ENCODE data around the gene C19orf85. TPM values are rescaled to one million over a fixed set of nuclear protein-coding genes. Genes with fewer than 3 reads are reported as not detected.
A peak's percentile ranks its signal among the peaks of the same experiment; 100 is the strongest.

The C19orf85 gene
- total RNA-seq, 1 experiment from 2014 or later = not detected

DNA sequence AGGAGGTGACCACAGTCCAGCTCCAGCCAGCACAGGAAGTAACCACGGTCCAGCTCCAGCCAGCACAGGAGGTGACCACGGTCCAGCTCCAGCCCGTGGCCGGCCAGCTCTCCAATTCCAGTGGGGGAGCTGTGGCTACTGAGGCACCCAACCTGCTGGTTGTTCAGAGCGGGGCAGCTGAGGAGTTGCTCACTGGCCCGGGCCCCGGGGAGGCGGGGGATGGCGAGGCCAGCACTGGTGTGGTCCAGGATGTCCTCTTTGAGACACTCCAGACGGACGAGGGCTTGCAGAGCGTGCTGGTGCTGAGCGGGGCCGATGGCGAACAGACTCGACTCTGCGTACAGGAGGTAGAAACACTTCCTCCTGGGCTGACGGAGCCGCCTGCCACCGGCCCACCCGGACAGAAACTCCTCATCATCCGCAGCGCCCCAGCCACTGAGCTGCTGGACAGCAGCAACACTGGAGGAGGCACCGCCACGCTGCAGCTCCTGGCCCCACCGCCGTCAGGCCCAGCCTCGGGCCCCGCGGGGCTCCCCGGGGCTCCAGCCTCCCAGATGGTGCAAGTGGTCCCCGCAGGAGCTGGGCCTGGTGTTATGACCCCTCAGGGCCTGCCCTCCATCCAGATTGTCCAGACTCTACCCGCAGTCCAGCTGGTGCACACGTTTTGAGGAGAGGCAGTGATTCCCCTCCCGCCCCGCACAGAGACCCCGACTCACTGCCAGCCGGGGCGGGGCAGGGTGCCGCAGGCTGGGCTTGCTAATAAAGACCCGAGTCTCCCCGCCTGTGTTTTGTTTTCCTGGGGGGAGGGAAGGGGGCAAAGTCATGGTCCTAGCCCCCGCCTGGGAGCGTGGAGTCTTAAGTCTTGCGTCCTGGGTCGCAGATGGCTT is 19.4 kb upstream of the C19orf85 start:
- no peak for TF ChIP-seq SIN3A (IDR thresholded peaks at IDR 0.05; ENCODE audit: borderline replicate concordance, insufficient read depth, low read depth, low read length)
- no peak for TF ChIP-seq TCF7L2 (IDR thresholded peaks at IDR 0.05; ENCODE audit: low read depth, low read length)
- no peak for TF ChIP-seq POLR2AphosphoS5 (IDR thresholded peaks at IDR 0.05; ENCODE audit: low read depth, low read length)
- no peak for TF ChIP-seq REST (IDR thresholded peaks at IDR 0.05; ENCODE audit: insufficient read depth in 1 of 2, low read depth in 2 of 2, low read length in 1 of 2)
- no peak for TF ChIP-seq CTCF (IDR thresholded peaks at IDR 0.05)
- in situ Hi-C loops (cut with HindIII; ENCODE audit: low pct_unique_long_range_greater_than_20kb, low sequenced_read_pairs) (no loop called here), intact Hi-C loops (cut with micrococcal nuclease; ENCODE audit: unreplicated experiment) (no loop called here)
- Histone ChIP-seq H3K9me3 (ENCODE audit: control insufficient read depth, insufficient read depth, low read depth, low read length) (no peaks in the 10 kb centered on the region), H3K4me1 (ENCODE audit: control insufficient read depth, insufficient read depth, low read length) (peaks cover 50% of the 10 kb centered on the region), H3K27ac (ENCODE audit: low read length) (peak overlapping the region; percentile 94), H3K27me3 (ENCODE audit: control insufficient read depth, insufficient read depth, low read length) (no peaks in the 10 kb centered on the region), H3K36me3 (ENCODE audit: control insufficient read depth, insufficient read depth, low read length) (peaks cover 3% of the 10 kb centered on the region; the same call in 1 of the 2 replicates), H3K4me3 (ENCODE audit: low read depth in 2 of 2, low read length in 2 of 2) (peak overlapping the region; percentile 67 to 78)
- no TSS peak for BruUV-seq (replicated peaks)
- DNase-seq (ENCODE audit: low read depth, low spot score) = no peak
- POLR2A ChIA-PET = interaction anchor here (0.5 to 1.1 kb wide), 2 partner anchors 7 to 327 kb away, joined by 3 to 4 read pairs; partner anchors contain the start of gene ZNF628
- no peak for ATAC-seq
- CTCF ChIA-PET = interaction anchor here (0.6 to 0.7 kb wide), 2 partner anchors 338 to 868 kb away, joined by 3 read pairs; no protein-coding TSS in a partner anchor

- in situ Hi-C loops (cut with HindIII; ENCODE audit: low pct_unique_long_range_greater_than_20kb, low sequenced_read_pairs) (no loop called here), intact Hi-C loops (cut with micrococcal nuclease; ENCODE audit: unreplicated experiment) (no loop called here)
- H3K9me3 ChIP-seq (ENCODE audit: control insufficient read depth, insufficient read depth, low read depth, low read length) = no peaks in the 10 kb centered on the region
- ChIA-PET CTCF (no interaction called here), POLR2A (interaction anchor here (0.5 to 0.7 kb wide), 2 partner anchors 12 to 327 kb away, joined by 3 to 10 read pairs; no protein-coding TSS in a partner anchor)
- H3K4me1 ChIP-seq (ENCODE audit: control insufficient read depth, insufficient read depth, low read length) = peaks cover 46% of the 10 kb centered on the region
- no peak overlapping the region for H3K27ac ChIP-seq (ENCODE audit: low read length)
- H3K4me3 ChIP-seq (ENCODE audit: low read depth in 2 of 2, low read length in 2 of 2) = no peak overlapping the region
- peaks cover 3% of the 10 kb centered on the region; the same call in 1 of the 2 replicates for H3K36me3 ChIP-seq (ENCODE audit: control insufficient read depth, insufficient read depth, low read length)
- no TSS peak for BruUV-seq (replicated peaks)
- no peak for TF ChIP-seq REST (IDR thresholded peaks at IDR 0.05; ENCODE audit: insufficient read depth in 1 of 2, low read depth in 2 of 2, low read length in 1 of 2)
- no peak for TF ChIP-seq SIN3A (IDR thresholded peaks at IDR 0.05; ENCODE audit: borderline replicate concordance, insufficient read depth, low read depth, low read length)
- TF ChIP-seq POLR2AphosphoS5 (IDR thresholded peaks at IDR 0.05; ENCODE audit: low read depth, low read length) = no peak
- no peak for TF ChIP-seq CTCF (IDR thresholded peaks at IDR 0.05)
- no peak for TF ChIP-seq TCF7L2 (IDR thresholded peaks at IDR 0.05; ENCODE audit: low read depth, low read length)
- DNase-seq (ENCODE audit: low read depth, low spot score) (no peak), ATAC-seq (no peak)
- H3K27me3 ChIP-seq (ENCODE audit: control insufficient read depth, insufficient read depth, low read length) = no peaks in the 10 kb centered on the region
Measured at GRCh38 chr19:55482967-55483705, 18.6 kb upstream of the C19orf85 start.
